ENCODE data around the gene BAAT.
"Not testable (repeated sequence)": the region's sequence is repeated elsewhere in the genome, so short reads cannot be mapped to it uniquely, and the experiment has no call there.

The BAAT gene

DNA sequence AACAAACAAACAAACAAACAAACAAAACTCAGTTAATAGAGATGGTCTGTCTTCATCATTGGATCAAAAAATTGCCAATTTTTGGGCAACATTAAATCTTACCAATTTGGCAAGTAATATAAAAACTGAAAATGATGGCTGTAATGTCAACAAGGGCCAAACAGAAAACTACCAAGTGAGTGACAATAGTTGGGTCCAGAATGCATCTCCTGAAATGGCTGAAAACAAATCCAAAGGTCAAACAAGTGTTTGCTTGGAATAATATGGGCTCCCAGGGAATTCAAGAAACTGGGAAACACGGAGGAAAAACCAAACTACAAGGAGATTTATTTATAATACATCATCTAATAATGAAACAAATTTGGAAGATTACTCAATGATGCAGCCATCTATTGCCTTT is 25.1 kb downstream of the BAAT start:
- no peak for FAIRE-seq

DNA sequence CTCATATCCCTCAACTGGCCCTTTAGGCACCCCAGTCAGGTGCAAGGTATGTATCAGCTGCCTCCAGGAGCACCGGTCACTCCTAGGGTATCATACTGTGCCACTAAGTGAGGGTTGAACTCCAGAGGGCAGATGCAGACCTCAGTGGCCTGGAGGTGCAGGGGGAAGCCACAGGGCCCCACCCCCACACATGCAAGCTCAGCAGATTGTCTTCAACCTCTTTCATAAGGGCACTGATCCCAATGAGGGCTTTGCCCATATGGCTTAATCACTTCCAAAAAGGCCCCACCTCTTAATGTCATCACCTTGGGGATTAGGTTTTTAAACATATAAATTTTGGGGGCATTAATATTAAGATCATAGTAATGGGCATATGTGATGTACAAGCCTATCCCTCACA is 28.2 kb downstream of the BAAT start:
- no peak for FAIRE-seq

DNA sequence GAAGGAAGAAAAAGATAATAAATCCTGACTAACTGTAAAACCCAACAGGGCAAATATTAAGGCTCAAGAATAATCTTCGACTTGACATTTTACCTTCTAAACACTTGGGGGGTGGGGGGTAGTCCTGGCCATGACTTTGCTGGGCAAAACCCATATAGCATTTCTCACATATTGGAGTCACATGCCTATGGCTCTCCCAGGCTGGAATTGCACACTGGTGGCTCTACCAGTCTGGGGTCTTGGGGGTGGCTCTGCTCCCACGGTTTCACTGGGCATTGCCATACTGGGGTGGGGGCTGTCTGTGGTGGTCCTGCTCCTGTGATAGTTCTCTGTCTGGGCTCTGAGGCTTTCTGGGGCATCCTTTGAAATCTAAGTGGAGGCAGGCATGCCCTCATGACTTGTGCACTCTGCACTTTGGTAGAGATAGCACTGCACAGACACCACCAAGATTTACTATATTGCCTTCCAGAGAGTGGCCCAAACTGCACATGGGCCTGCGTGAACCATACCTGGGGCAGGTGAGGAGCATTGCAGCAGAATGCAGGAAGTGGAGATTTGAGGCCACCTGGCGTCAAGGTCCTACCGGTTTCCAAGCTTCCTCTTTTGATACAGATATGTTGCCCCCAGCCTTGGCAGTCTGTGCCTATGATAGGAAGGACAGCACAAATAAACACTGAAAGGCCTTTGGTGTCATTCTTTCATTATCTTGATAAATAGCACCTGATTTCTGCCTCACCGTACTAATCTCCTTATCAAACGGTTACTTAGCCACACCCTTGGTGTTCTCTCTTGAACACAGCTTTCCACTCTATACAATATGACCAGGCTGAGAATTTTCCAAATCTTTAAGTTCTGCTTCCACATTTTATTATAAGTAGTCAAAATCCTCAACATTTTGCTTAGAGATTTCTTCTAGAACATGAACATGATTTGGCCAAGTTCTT is 29.8 kb downstream of the BAAT start:
- FAIRE-seq = no peak

DNA sequence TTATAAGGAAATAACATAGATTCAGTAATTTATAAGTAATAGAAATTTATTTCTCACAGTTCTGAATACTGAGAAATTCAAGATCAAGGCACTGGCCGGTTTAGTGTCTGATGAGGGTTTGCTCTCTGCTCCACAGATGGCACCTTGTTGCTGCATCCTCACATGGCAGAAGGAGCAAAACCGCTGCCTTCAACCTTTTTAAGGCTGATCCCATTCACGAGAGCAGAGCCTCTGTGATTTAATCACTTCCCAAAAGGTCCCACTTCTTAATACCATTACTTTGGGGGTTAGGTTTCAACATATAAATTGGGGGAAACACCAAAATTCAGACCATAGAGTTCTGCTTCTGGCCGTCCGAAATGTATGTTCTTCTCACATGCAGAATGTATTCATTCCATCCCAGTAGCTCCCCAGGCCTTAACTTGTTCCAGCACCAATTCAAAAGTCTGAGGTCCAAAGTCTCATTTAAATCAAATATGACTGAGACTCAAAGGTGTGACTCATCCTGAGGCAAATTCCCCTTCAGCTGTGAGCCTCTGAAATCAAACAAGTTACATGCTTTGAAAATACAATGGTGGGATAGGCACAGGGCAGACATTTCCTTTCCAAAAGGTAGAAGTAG is 30.6 kb downstream of the BAAT start:
- no peak for FAIRE-seq

DNA sequence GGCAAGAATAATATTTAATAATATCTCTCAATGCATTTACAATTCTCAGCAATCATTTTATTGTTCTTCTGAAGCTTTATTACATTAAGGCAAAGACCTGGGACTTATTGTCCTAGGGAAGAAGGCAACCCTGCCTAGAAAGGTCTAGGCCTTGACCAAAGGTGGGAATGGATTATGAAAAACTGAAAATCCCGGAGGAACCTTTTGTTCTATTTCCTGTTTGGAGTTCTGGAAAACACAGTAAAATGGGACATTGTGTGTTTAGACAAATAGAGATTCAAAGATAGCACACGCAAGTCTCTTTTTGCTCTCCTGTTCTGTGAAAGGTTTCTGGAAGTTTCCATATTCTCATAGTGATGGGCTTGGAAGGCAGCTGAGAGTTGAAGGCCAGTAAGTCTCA is 31.1 kb downstream of the BAAT start:
- no peak for FAIRE-seq

DNA sequence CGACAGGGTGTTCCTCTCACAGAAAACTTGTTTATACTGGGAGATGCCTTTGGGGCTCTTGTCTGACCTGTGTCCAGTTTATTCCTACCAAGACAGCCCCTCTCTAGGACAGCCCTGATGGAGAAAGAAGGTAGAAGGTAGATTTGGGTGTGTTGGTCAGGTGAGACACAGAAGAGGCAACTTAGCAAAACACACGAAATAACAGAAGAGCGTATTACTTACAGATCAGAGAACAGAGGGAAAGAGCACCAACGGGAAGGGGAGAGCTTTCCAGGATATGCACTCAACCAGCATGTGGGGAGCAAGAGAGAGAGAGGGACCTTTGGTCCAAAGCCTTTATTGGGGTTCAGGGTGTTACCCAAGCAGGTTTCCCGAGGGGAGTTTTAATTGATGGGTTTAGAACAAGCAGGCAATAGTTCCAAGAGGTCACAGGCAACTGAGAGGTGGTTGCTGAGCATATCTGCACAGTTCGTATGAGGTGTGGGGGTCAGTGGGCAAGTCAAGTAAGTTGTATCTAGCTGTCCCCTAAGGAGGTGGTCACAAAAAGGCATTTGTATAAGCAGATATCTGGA is 31.8 kb downstream of the BAAT start:
- FAIRE-seq = no peak

DNA sequence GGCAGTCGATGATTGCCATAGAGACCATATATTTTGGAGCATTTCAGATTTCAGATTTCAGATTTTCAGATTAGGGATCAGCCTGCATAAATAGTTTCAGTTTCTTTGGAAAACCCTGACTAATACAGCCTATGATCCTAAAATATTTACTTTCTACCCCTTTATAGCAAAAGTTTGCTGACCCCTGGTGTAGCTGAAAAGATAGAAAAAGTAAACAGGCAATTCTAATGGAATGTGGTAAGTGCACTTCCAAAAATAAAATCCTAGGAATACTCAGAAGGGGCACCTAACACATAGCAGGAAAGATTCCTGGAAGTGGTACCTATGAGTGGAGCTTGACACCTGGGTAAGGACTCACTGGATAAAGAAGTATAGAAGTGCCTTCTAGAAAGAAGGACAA is 34.5 kb downstream of the BAAT start:
- FAIRE-seq = no peak

DNA sequence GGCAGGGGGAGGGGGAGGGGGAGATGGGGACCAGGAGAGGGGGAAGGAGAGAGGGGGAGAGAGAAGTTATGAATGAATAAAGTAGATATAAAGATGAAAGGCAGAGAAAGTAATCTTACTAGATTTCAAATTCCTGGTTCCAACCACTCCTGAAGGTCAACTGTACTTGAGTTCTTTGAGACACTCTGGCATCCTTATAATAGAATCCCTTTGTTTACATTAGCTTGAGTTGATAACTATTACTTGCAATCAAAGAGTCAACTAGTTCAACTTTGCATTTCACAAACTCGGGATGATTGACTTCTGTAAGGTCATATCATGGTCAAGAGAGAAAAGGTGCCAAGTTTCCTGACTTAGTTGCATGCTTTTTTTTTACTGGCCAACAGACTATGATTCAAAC is 42.2 kb downstream of the BAAT start:
- FAIRE-seq = no peak

DNA sequence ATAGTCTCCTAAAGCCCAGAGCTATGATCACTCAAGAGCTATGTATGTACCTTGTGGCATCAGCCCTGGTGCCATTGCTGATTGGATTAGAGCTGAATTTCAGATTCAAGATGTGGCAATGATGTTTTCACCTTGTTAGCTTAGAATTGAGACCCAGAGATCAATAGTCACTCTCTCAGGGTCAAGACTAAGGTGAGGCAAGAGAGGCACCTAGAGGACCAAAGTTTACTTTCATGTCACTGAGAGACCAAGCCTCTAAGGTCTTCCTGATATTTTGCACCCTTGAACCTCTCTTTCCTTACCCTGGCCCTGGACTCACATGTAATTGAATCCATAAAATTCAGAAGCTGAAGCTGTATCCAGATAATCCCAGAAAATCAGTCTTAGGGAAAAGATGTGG is 42.8 kb downstream of the BAAT start:
- no peak for FAIRE-seq

DNA sequence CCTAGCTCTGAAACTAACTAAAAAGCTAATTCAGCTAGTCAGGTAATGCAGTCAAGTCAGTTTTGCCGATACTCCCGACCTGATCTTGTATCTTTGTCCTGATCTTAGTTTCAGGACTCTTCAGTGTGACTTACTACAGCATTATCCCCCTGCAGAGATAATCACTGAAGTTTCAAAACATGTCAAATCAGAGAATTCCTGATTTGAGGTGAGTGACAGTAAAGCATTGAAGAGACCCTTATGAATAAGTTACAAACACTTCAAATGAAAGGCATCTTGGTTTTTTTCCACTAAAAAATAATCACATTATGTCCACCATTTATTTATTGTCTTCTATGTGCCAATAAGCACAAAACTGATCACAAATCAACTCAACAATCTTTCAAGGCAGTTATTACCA is 47.6 kb downstream of the BAAT start:
- FAIRE-seq = no peak

DNA sequence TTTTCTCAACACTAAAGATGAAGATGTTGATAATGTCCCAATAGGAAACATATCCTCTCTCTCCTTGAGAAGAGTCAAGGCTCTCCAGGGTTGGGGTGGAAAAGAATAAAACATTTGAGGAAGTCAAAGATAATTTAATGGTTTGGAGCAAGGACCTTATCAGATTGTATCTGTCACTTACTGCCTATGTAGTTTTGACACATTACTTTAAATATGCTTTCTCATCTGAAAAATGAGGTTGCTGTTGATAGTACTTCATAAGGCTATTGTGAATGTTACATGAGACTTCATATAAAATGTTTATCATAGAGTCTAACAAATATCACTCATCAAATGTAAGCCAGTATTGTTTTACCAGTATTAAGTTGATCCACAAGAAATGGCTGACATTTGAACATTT is 48.7 kb downstream of the BAAT start:
- no peak for FAIRE-seq

DNA sequence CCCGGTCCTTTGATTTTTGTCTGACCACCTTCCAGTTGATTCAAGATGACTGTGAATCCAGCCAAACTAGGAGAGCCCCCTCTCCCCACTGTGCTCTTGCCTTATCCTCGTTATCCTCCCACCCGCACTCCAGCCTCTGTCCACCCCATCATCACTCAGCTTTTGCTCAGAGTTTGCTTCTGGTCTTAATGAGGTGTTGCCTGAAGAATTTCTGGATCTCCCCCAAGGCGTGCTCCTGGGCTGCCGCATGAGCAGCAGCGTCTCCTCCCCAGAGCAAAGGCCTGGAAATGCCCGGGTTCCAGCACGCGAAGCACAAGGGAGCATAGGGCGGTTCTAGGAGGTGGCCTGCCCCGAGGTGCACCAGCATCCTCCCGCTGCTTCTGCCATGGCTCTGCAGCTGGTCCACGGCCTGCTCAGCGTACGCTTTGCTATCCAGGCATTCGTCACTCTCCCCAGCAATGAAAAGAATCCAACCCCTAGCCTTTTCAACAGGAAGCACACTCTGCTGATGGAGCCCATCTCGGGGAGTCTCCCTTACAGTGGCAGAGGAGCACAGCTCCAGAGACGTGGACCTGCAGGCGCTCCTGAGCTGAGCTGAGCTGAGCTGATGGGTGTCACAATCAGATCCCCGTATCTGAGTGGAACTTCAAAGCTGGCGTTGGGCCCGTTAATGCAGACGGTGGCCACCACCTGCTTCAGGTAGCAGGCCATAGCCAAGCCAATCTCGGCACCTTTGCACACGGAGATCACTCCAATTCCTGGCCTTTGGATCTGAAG is 50.7 kb downstream of the BAAT start:
- no peak for FAIRE-seq

DNA sequence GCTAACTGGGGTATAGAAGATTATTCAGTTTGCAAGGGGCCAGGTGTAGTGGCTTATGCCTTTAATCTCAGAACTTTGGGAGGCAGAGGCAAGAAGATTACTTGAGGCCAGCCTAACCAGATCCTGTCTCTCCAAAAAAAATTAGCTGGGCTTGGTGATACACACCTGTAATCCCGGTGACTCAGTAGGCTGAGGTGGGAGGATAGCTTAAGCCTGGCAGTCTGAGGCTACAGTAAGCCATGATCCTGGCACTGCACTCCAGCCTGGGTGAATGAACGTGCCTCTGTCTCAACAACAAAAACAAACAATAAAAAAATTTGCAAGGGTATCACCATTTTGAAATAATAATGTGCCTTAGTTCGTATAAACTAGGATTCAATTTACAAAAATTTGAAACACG is 51.3 kb downstream of the BAAT start:
- FAIRE-seq = no peak

DNA sequence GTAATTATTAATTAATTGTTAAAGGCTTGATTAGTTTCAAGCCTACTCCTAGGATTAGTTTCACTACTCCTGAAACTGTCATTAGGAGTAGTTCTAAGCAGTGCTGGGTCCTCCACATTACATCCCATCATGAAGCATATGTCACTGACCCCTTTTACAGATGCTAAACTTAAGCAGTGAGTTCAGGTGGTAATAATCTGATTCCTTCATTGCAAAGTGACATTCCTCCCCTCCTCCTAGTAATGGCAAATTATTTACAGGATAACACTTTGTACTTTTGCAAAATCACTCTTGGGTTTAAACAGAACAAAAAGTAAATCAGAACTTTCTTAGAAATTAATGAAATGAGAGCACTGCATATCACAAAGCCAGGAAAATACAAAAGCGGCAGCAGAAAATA is 52.4 kb downstream of the BAAT start:
- no peak for FAIRE-seq

DNA sequence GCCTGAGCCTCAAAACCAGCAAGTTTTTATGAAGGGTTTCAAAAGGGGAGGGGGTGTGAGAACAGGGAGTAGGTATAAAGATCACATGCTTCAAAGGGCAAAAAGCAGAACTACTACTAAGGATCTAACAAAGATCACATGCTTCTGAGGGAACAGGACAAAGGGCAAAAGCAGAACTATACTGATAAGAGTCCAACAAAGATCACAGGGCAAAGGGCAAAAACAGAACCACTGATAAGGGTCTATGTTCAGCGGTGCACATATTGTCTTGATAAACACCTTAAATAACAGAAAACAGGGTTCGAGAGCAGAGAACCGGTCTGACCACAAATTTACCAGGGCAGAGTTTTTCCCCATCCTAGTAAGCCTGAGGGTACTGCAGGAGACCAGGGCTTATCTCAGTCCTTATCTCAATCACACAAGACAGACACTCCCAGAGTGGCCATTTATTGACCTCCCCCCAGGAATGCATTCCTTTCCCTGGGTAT is 57.3 kb downstream of the BAAT start:
- FAIRE-seq = not testable (repeated sequence)

DNA sequence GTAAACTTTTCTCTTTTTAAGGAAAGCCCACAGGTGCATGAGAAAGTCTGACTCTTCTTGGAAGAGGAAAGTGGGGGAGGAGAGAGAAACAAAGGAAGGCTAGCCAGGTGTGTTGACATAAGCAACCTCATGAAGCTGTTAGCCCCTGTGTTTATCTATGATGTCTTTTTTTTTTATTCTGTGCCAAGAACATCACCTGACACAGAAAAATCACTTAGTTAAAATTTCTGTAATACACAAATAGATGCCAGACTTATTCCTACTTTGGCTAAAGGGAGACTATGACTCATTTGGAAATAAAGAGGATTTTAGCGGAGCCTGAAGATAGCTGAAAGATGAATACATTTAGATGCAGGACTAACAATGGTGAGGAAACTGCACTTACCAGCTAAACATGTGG is 58.3 kb downstream of the BAAT start:
- no peak for FAIRE-seq

DNA sequence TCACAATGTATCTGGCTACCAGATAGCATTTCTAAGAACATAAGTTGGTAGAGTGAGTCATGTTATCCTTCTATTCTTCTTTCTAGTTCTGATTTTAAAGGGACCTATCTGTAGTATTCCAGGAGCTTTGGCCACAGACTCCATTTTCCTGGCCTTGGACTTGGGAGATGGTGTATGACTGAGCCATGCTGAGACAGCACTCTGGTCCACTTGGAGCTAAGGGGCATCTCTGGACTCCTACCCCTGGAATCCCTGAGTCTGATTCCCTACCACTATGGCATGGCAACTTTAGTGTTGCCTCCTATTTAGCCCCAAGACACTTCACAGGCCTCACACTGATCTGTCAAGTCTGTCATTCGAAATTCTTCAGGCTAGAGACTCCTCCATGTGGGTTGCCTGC is 58.8 kb downstream of the BAAT start:
- no peak for FAIRE-seq

DNA sequence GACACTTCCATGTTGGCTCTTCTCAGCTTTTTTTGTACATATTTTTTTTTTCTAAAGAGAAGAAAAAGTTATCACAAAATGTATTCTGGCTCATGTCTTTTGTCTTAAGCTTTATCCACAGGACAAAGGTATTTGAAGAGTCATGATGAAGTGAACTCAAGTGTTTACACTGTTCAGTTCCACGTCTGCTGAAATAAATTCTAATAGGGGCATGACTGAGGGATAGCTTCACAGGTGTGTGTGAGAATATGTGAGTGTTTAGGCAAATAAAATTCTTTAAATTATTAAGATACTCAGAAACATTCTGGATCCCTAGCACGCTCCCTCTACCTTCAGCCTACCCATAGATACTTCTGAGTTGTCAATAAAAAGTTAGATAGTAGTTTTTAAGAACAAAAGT is 59.8 kb downstream of the BAAT start:
- no peak for FAIRE-seq

DNA sequence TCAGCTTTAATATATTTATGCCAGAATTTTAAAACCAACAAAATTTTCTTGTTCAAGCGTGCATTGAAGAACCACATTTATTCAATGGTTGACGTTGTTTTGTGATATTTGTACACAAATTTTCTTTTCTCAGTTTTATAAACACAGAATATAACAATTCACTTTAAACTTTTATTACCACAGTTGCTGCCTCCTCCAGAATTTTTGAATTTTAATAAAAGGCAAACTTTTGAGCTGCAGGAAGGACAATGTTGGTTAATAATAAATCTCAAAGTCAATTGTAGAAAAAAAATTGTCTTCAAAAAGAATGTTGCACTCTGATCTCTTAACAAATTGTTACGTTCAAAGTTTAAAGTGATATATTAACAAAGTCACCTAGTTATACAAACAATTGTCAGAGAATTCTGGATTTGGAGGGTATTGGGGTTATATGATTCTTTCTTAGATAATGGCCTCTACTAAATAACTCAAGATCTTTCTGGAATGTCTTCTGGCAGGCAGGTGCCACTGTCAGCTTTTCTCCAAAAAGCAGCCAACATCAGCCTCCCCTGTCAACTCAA is 60.5 kb downstream of the BAAT start:
- no peak for FAIRE-seq

DNA sequence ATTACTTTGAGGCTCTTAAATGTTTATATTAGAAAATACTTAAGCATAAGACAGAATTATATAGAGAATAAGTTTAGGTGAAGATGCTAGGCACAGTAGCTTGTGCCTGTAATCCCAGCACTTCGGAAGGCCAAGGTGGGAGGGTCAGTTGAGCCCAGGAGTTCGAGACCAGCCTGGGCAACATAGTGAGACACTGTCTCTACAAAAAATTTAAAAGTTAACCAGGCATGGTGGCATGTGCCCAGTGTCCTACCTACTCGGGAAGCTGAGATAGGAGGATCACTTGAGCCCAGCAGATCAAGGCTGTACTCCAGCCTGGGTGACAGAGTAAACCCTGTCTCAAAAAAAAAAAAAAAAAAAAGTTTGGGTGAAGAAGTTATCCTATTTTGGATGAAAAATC is 61.7 kb downstream of the BAAT start:
- FAIRE-seq = no peak

DNA sequence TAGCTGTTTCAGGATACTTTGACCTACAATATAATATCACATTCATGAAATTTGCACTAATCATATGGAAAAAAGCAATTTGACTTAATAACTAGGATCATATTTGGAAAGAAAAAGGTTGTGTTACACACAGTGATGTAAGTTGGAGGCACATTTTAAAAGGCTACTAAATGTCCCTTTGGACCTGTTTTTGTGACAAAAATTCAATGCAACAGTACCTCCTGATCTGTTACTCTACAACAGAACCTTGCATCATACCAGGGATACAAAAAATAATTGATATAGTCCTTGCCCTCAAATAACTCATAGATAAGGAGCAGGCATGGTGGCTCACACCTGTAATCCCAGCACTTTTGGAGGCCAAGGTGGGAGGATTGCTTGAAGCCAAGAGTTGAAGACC is 67.1 kb downstream of the BAAT start:
- FAIRE-seq = no peak

DNA sequence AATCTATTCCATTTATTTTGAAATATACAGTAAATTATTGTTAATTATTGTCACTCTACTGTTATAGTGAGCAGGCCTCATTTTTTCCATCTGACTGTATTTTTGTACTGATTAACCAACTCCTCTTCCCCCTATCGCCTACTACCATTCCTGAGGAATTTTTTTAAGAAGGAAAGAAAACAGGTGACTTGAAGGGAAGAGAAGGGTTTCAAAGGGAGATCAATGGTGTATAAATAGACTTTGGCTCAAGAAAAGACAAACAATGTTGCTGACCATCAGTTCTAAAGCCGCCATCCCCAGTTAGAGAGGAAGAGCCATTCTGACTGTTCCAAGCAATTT is 69.7 kb downstream of the BAAT start:
- FAIRE-seq = no peak

DNA sequence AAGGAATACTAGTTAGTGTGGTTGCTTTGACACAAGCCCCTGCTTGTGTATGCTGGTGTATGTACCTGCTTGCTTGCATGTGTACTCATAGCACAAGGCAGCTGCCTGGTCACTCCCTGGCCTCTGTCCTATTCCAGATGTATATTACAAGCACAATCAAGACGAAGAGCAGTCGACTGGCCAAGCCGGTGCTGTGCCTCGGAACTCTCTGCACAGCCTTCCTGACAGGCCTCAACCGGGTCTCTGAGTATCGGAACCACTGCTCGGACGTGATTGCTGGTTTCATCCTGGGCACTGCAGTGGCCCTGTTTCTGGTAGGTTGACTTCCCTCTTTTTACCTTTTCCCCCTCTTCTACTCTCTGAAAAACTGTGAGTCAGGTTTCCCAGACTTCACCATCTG is 72.1 kb downstream of the BAAT start:
- FAIRE-seq = no peak
